PC-3 (cell line): ENCODE data around the gene CES4A. TPM values are rescaled to one million over a fixed set of nuclear protein-coding genes. Genes with fewer than 3 reads are reported as not detected.
"Not testable (repeated sequence)": the region's sequence is repeated elsewhere in the genome, so short reads cannot be mapped to it uniquely, and the experiment has no call there.

Source experiments
- ATAC-seq: fragments of 200-7000 bp; cut with Tn5 transposase; 2 replicates; pipeline ENCODE4 v1.9.1; 2020; ENCODE audit warnings: mild to moderate bottlenecking, moderate library complexity
- BruUV-seq: library from RNA; stranded (reverse); fragments of 400-500 nt; replicated peaks from 2 replicates; lab custom pipeline; 2021; lab: Mats Ljungman, UMichigan
- CTCF ChIA-PET: fragments of 300-600 bp; sonication (Branson Sonifier 250); formaldehyde crosslinking; loops from one replicate; lab custom pipeline; 2022; ENCODE audit warnings: antibody characterized with exemption; lab: Charles Lee
- POLR2A ChIA-PET: fragments of 300-600 bp; sonication (Branson Sonifier 250); formaldehyde crosslinking; loops from one replicate; lab custom pipeline; 2022; ENCODE audit warnings: antibody characterized with exemption; ENCODE audit not compliant: unreplicated experiment; lab: Charles Lee
- DNase-seq: peaks from one replicate; pipeline ENCODE4 v3.0.0-alpha.2; 2015
- H2AFZ ChIP-seq: fragments of 300-600 bp; sonication (generic); 2 replicates; pipeline ENCODE4 v1.6.0; 2016; ENCODE audit warnings: antibody characterized with exemption, low read length
- H3F3A ChIP-seq: fragments of 300-600 bp; sonication (generic); one replicate; pipeline ENCODE4 v1.6.0; 2017; ENCODE audit warnings: antibody characterized with exemption, low read length, control low read depth, mild to moderate bottlenecking; ENCODE audit not compliant: unreplicated experiment
- H3K27ac ChIP-seq: fragments of 300-600 bp; sonication (generic); 2 replicates; pipeline ENCODE4 v1.5.1; 2016; ENCODE audit warnings: mild to moderate bottlenecking, low read length
- H3K27me3 ChIP-seq: fragments of 300-600 bp; sonication (generic); 2 replicates; pipeline ENCODE4 v1.6.1; 2016; ENCODE audit warnings: low read length, mixed read lengths
- H3K36me3 ChIP-seq: fragments of 300-600 bp; sonication (generic); 2 replicates; pipeline ENCODE4 v1.6.1; 2016; ENCODE audit warnings: low read depth, mixed run types, low read length, mixed read lengths
- H3K4me1 ChIP-seq: fragments of 300-600 bp; sonication (generic); 2 replicates; pipeline ENCODE4 v1.5.1; 2016; ENCODE audit warnings: low read length; ENCODE audit not compliant: insufficient read depth
- H3K4me2 ChIP-seq: fragments of 300-600 bp; sonication (generic); 2 replicates; pipeline ENCODE4 v1.6.0; 2016; ENCODE audit warnings: low read length
- H3K4me3 ChIP-seq: fragments of 300-600 bp; sonication (generic); 2 replicates; pipeline ENCODE4 v1.5.1; 2016; ENCODE audit warnings: mild to moderate bottlenecking, low read length, mixed read lengths
- H3K79me2 ChIP-seq: fragments of 300-600 bp; sonication (generic); 2 replicates; pipeline ENCODE4 v1.6.1; 2017; ENCODE audit warnings: low read length, mixed read lengths
- H3K9ac ChIP-seq: fragments of 300-600 bp; sonication (generic); 2 replicates; pipeline ENCODE4 v1.6.0; 2016; ENCODE audit warnings: mild to moderate bottlenecking, low read length
- H3K9me2 ChIP-seq: fragments of 300-600 bp; sonication (generic); replicated peaks from 2 replicates; pipeline ENCODE4 v1.6.1; 2016; ENCODE audit warnings: mixed run types, low read length, mixed read lengths
- H3K9me3 ChIP-seq: fragments of 300-600 bp; sonication (generic); 2 replicates; pipeline ENCODE4 v1.6.1; 2016; ENCODE audit warnings: low read length, mixed read lengths
- H4K20me1 ChIP-seq: fragments of 300-600 bp; sonication (generic); 2 replicates; pipeline ENCODE4 v1.6.1; 2016; ENCODE audit warnings: low read length, mixed read lengths
- EZH2 ChIP-seq: fragments of 300-600 bp; sonication (generic); IDR thresholded peaks from one replicate; pipeline ENCODE4 v1.6.1; 2017; ENCODE audit warnings: antibody characterized with exemption, mild to moderate bottlenecking, low read length; ENCODE audit not compliant: unreplicated experiment
- EZH2phosphoT487 ChIP-seq: fragments of 300-600 bp; sonication (generic); IDR thresholded peaks from 2 replicates; pipeline ENCODE4 v1.6.1; 2018; ENCODE audit warnings: mild to moderate bottlenecking, antibody characterized with exemption, low read length, borderline replicate concordance
- intact Hi-C: fragments of 100-400 bp; cut with micrococcal nuclease; formaldehyde crosslinking; loops from 2 replicates; pipeline ENCODE4 v1.9.0; 2023
- total RNA-seq: library from RNA; depleted of rRNA; stranded (reverse); fragments of >200 nt; gene quantifications from 2 replicates; pipeline ENCODE4 v1.2.3, GENCODE V29; 2014
- TF ChIP-seq, protein P1 (sequence below): fragments of 300-600 bp; sonication (generic); conservative IDR thresholded peaks from 2 replicates; pipeline ENCODE4 v1.5.1; 2017; ENCODE audit warnings: antibody characterized with exemption, low read depth, mild to moderate bottlenecking, low read length

The CES4A gene
- total RNA-seq, 1 experiment from 2014 or later: 2.6 TPM

GRCh38 chr16:66986559-66986958 lies 1.8 kb upstream of the CES4A start:
- no peak overlapping the region for H3K9ac ChIP-seq
- H3K4me3 ChIP-seq: no peak overlapping the region
- POLR2A ChIA-PET: no interaction called here
- no peak for DNase-seq
- intact Hi-C loops: no loop called here
- H2AFZ ChIP-seq: no peak overlapping the region
- no peak for ATAC-seq
- H4K20me1 ChIP-seq: no peaks in the 10 kb centered on the region
- H3K9me2 ChIP-seq: no peaks in the 10 kb centered on the region
- H3K36me3 ChIP-seq: no peaks in the 10 kb centered on the region
- TF ChIP-seq, protein P1, sequence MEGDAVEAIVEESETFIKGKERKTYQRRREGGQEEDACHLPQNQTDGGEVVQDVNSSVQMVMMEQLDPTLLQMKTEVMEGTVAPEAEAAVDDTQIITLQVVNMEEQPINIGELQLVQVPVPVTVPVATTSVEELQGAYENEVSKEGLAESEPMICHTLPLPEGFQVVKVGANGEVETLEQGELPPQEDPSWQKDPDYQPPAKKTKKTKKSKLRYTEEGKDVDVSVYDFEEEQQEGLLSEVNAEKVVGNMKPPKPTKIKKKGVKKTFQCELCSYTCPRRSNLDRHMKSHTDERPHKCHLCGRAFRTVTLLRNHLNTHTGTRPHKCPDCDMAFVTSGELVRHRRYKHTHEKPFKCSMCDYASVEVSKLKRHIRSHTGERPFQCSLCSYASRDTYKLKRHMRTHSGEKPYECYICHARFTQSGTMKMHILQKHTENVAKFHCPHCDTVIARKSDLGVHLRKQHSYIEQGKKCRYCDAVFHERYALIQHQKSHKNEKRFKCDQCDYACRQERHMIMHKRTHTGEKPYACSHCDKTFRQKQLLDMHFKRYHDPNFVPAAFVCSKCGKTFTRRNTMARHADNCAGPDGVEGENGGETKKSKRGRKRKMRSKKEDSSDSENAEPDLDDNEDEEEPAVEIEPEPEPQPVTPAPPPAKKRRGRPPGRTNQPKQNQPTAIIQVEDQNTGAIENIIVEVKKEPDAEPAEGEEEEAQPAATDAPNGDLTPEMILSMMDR: no peak
- TF ChIP-seq EZH2phosphoT487 (no peak), EZH2 (no peak)
- BruUV-seq: no TSS peak
- no peak overlapping the region for H3K4me2 ChIP-seq
- CTCF ChIA-PET: no interaction called here
- no peaks in the 10 kb centered on the region for H3K27me3 ChIP-seq
- H3K79me2 ChIP-seq: no peaks in the 10 kb centered on the region
- H3K9me3 ChIP-seq: no peaks in the 10 kb centered on the region
- no peaks in the 10 kb centered on the region for H3F3A ChIP-seq
- no peak overlapping the region for H3K27ac ChIP-seq
- no peaks in the 10 kb centered on the region for H3K4me1 ChIP-seq

DNA sequence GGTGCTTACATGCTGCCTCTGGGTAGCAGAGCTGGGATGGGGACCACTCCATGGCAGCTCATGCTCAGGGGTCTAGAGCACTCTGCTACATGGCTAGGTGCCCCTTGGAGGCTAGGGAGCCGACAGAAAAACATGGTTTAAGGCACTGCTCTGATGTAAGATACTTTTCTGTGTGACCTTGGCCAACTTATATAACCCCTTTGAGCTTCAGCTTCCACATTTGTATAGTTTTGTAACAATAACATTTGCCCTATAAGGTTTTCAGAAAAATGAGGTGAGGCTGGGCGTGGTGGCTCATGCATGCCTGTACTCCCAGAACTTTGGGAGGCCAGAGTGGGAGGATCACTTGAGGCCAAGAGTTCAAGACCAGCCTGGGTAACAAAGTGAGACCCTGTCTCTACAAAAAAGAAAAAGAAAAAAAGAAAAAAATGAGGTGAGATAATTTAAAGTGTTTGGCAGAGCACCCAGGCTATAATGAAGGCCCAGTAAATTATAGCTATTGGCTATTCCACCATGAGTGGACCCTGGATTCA lies 3.2 kb downstream of the CES4A start:
- no peak for ATAC-seq
- Histone ChIP-seq H3K4me1 (no peaks in the 10 kb centered on the region), H3K9me3 (no peaks in the 10 kb centered on the region), H3K36me3 (no peaks in the 10 kb centered on the region), H3F3A (no peaks in the 10 kb centered on the region), H3K4me2 (no peak overlapping the region), H3K27ac (no peak overlapping the region), H2AFZ (no peak overlapping the region), H4K20me1 (no peaks in the 10 kb centered on the region), H3K9me2 (no peaks in the 10 kb centered on the region), H3K4me3 (no peak overlapping the region), H3K79me2 (no peaks in the 10 kb centered on the region), H3K27me3 (no peaks in the 10 kb centered on the region), H3K9ac (no peak overlapping the region)
- TF ChIP-seq EZH2phosphoT487 (no peak), EZH2 (no peak)
- TF ChIP-seq, protein P1: no peak
- ChIA-PET POLR2A (no interaction called here), CTCF (no interaction called here)
- BruUV-seq: no TSS peak
- no peak for DNase-seq
- intact Hi-C loops: no loop called here

- CTCF ChIA-PET, ATAC-seq, H3K4me2 ChIP-seq, H3K9ac ChIP-seq, H4K20me1 ChIP-seq, H3K4me1 ChIP-seq, H3K9me3 ChIP-seq, H3F3A ChIP-seq, H3K4me3 ChIP-seq, DNase-seq, H3K27ac ChIP-seq, H3K79me2 ChIP-seq, POLR2A ChIA-PET, H3K9me2 ChIP-seq, H3K36me3 ChIP-seq, BruUV-seq, H3K27me3 ChIP-seq, intact Hi-C loops, H2AFZ ChIP-seq: not testable (repeated sequence)
Observed at GRCh38 chr16:66993558-66993957, 5.2 kb downstream of the CES4A start.
